HG03575 (cell line): ENCODE data around the gene DNAH8.

ENCODE experiments used
- ATAC-seq: cut with Tn5 transposase; IDR thresholded peaks from one replicate; pipeline ENCODE4 v1.9.1; 2021; ENCODE audit not compliant: unreplicated experiment, insufficient number of reproducible peaks, low FRiP score; ENCODE audit errors: extremely low read depth

DNAH8 gene

GRCh38 chr6:39051399-39052122, 336.4 kb downstream of the DNAH8 start:
- no peak for ATAC-seq

- ATAC-seq: no peak
These were observed 338.0 kb downstream of the DNAH8 start for GRCh38 chr6:39053016-39053624.

GRCh38 chr6:39053854-39054576, 338.9 kb downstream of the DNAH8 start:
- ATAC-seq: no peak

- no peak for ATAC-seq
These were observed 339.5 kb downstream of the DNAH8 start for GRCh38 chr6:39054577-39055142.

GRCh38 chr6:39055661-39056060, 340.6 kb downstream of the DNAH8 start:
- no peak for ATAC-seq

GRCh38 chr6:39056191-39056590, 341.1 kb downstream of the DNAH8 start:
- no peak for ATAC-seq

- ATAC-seq: no peak
These were observed 341.6 kb downstream of the DNAH8 start for GRCh38 chr6:39056681-39057080.

- no peak for ATAC-seq
These were observed 342.4 kb downstream of the DNAH8 start for GRCh38 chr6:39057251-39058155.

GRCh38 chr6:39058471-39059147, 343.5 kb downstream of the DNAH8 start:
- no peak for ATAC-seq

- no peak for ATAC-seq
These were observed 344.6 kb downstream of the DNAH8 start for GRCh38 chr6:39059496-39060310.

GRCh38 chr6:39060467-39061160, 345.5 kb downstream of the DNAH8 start:
- no peak for ATAC-seq

GRCh38 chr6:39061182-39061581, 346.1 kb downstream of the DNAH8 start:
- no peak for ATAC-seq

- ATAC-seq: no peak
These were observed 346.5 kb downstream of the DNAH8 start for GRCh38 chr6:39061588-39061987.

- ATAC-seq: no peak
These were observed 347.1 kb downstream of the DNAH8 start for GRCh38 chr6:39062014-39062740.

GRCh38 chr6:39063526-39063925, 348.4 kb downstream of the DNAH8 start:
- ATAC-seq: no peak

- ATAC-seq: no peak
These were observed 350.4 kb downstream of the DNAH8 start for GRCh38 chr6:39065561-39065960.
